BJ (cell line): ENCODE data around the gene FIZ1. TPM values are rescaled to one million over a fixed set of nuclear protein-coding genes. Genes with fewer than 3 reads are reported as not detected.

Experiments
- CTCF ChIA-PET: fragments of 350-600 bp; formaldehyde crosslinking; extraction: SDS; loops from one replicate; lab custom pipeline; 2021; ENCODE audit warnings: antibody characterized with exemption, inconsistent platforms; lab: Yijun Ruan, JAX
- POLR2A ChIA-PET: fragments of 300-600 bp; sonication (Branson Sonifier 250); formaldehyde crosslinking; extraction: SDS; loops from one replicate; lab custom pipeline; 2021; ENCODE audit warnings: antibody characterized with exemption; lab: Charles Lee
- DNase-seq: peaks from one replicate; pipeline ENCODE4 v3.0.0-alpha.2; 2011; ENCODE audit warnings: low read depth
- H3K27me3 ChIP-seq: 2 replicates; pipeline ENCODE4 v1.6.0; 2011; ENCODE audit warnings: low read length; ENCODE audit not compliant: control insufficient read depth, insufficient read depth
- H3K36me3 ChIP-seq: 2 replicates; pipeline ENCODE4 v1.5.1; 2011; ENCODE audit warnings: low read length; ENCODE audit not compliant: control insufficient read depth, insufficient read depth
- H3K4me3 ChIP-seq: 2 replicates; pipeline ENCODE4 v1.5.1; 2011; ENCODE audit warnings: low read depth, mild to moderate bottlenecking, control low read depth, low read length
- polyA plus RNA-seq: library from polyadenylated mRNA; depleted of rRNA; stranded (reverse); fragments of >200 nt; gene quantifications from 2 replicates; pipeline ENCODE4 v1.2.3, GENCODE V29; 2011
- TF ChIP-seq, protein P1 (sequence below): IDR thresholded peaks from 2 replicates; pipeline ENCODE4 v1.5.1; 2011; ENCODE audit warnings: low read depth, mild to moderate bottlenecking, control low read depth, inconsistent platforms, low read length, moderate library complexity; ENCODE audit not compliant: insufficient read depth

The FIZ1 gene
- polyA plus RNA-seq, 1 experiment: 4.0 TPM

DNA sequence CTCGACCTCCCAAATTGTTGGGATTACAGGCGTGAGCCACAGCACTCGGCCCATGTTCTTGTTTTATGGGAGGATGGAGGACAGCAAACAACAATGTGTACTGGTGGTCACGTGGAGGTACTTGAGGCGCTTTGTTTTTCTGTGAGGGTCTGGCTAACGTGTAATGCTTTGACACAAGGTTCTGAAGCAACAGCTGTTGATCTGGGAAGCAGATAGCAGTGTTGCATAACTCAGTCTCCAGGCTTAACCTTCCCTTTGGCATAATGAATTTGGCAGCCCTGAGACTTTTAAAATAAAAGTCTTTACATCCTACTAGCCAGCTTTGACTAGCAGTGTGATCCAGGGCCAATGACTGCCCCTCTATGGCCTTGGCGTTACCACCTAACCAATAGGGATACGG lies 34.5 kb upstream of the FIZ1 start:
- TF ChIP-seq, protein P1, sequence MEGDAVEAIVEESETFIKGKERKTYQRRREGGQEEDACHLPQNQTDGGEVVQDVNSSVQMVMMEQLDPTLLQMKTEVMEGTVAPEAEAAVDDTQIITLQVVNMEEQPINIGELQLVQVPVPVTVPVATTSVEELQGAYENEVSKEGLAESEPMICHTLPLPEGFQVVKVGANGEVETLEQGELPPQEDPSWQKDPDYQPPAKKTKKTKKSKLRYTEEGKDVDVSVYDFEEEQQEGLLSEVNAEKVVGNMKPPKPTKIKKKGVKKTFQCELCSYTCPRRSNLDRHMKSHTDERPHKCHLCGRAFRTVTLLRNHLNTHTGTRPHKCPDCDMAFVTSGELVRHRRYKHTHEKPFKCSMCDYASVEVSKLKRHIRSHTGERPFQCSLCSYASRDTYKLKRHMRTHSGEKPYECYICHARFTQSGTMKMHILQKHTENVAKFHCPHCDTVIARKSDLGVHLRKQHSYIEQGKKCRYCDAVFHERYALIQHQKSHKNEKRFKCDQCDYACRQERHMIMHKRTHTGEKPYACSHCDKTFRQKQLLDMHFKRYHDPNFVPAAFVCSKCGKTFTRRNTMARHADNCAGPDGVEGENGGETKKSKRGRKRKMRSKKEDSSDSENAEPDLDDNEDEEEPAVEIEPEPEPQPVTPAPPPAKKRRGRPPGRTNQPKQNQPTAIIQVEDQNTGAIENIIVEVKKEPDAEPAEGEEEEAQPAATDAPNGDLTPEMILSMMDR: no peak
- Histone ChIP-seq H3K27me3 (no peaks in the 10 kb centered on the region), H3K4me3 (no peak overlapping the region), H3K36me3 (no peaks in the 10 kb centered on the region; the same call in 1 of the 2 replicates)
- no peak for DNase-seq
- CTCF ChIA-PET: interaction anchor here (0.7 to 5.6 kb wide), 10 partner anchors 9 to 508 kb away, joined by 3 to 58 read pairs (median 10); partner anchors contain the start of genes FIZ1, ZNF524, ZNF581 and ZNF784
- POLR2A ChIA-PET: interaction anchor here (0.6 kb wide), 1 partner anchor 50 kb away, joined by 4 read pairs; no protein-coding TSS in a partner anchor

- TF ChIP-seq, protein P1: peak; percentile 83
- ChIA-PET POLR2A (no interaction called here), CTCF (interaction anchor here (0.6 to 5.6 kb wide), 35 partner anchors 8 to 701 kb away, joined by 3 to 58 read pairs (median 4); partner anchors contain the start of genes CCDC106, FIZ1, ZNF524 and ZNF581)
- H3K36me3 ChIP-seq: no peaks in the 10 kb centered on the region
- no peaks in the 10 kb centered on the region for H3K27me3 ChIP-seq
- no peak for DNase-seq
- H3K4me3 ChIP-seq: no peak overlapping the region
Measured at GRCh38 chr19:55632463-55632834, 33.1 kb upstream of the FIZ1 start.

GRCh38 chr19:55626350-55626749 lies 27.0 kb upstream of the FIZ1 start:
- CTCF ChIA-PET: interaction anchor here (0.6 to 5.7 kb wide), 5 partner anchors 14 to 109 kb away, joined by 3 to 30 read pairs (median 4); partner anchors contain the start of genes ZNF580 and ZNF865
- no peak for DNase-seq
- TF ChIP-seq, protein P1: no peak
- H3K4me3 ChIP-seq: no peak overlapping the region
- no peaks in the 10 kb centered on the region for H3K27me3 ChIP-seq
- H3K36me3 ChIP-seq: peaks cover 3% of the 10 kb centered on the region
- POLR2A ChIA-PET: no interaction called here

GRCh38 chr19:55625004-55625326 lies 25.6 kb upstream of the FIZ1 start:
- DNase-seq: no peak
- CTCF ChIA-PET: interaction anchor here (0.7 to 5.7 kb wide), 9 partner anchors 8 to 464 kb away, joined by 3 to 30 read pairs (median 4); partner anchors contain the start of gene ZNF865

More at GRCh38 chr19:55625004-55625326, 25.6 kb upstream of the FIZ1 start:
- TF ChIP-seq, protein P1: no peak
- Histone ChIP-seq H3K27me3 (no peaks in the 10 kb centered on the region), H3K4me3 (peak overlapping the region; percentile 82), H3K36me3 (peaks cover 6% of the 10 kb centered on the region)
- POLR2A ChIA-PET: interaction anchor here (0.7 kb wide), 1 partner anchor 115 kb away, joined by 13 read pairs; no protein-coding TSS in a partner anchor
